Renal cortex interstitium (tissue), 11 donors: Measurements from ENCODE around the gene B3GAT3. TPM values are rescaled to one million over a fixed set of nuclear protein-coding genes. Genes with fewer than 3 reads are reported as not detected.
"Not testable (repeated sequence)": the region's sequence is repeated elsewhere in the genome, so short reads cannot be mapped to it uniquely, and the experiment has no call there.

Experiments
- DNase-seq, 11 donors: peaks; one replicate each; pipeline ENCODE4 v3.0.0-alpha.2; 2013; ENCODE audit warnings: low read depth in 9 of 11, low spot score in 4 of 11; ENCODE audit errors: extremely low read depth in 1 of 11
- polyA plus RNA-seq, 3 donors: library from polyadenylated mRNA; unstranded; fragments of 120-200 nt; gene quantifications; one replicate each; pipeline ENCODE4 v1.2.1, GENCODE V29; 2013; ENCODE audit not compliant: insufficient read length in 3 of 3

Gene B3GAT3
- polyA plus RNA-seq, 3 donors, result 20.8 to 42.2 (median 36.5) TPM

- DNase-seq, result no peak
These were observed 28.8 kb downstream of the B3GAT3 start for GRCh38 chr11:62592989-62593421.

DNA sequence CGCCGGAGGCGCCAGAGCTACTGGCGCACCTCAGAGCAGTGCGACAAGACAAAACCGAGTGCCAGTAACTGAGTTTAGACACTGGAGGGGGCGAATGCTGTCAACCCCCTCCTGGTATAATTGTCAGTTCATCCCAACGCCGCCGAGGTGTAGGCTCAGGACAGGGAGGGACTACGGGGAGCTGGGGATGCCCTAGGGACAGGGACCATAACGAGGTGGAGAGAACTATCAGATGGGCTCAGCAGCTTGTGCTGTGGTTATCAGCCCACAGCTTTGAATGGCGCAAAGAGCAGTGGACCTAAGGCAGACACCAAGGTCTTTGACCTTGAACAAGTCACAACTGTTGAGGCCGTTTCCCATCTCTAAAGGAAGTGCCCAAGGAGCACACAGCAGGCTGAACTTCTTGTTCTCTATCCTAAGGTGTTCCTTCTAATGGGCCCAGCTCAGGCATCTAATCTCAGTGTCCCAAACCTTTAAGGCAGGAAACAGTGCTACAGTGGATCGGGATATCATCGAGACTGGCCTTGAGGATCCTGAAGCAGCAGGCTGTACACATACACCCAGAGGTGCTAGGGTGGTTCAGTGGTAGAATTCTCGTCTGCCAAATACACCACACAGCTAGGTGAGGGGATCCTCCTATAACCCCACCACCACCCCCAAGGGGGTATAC, 29.5 kb downstream of the B3GAT3 start:
- no peak for DNase-seq

DNA sequence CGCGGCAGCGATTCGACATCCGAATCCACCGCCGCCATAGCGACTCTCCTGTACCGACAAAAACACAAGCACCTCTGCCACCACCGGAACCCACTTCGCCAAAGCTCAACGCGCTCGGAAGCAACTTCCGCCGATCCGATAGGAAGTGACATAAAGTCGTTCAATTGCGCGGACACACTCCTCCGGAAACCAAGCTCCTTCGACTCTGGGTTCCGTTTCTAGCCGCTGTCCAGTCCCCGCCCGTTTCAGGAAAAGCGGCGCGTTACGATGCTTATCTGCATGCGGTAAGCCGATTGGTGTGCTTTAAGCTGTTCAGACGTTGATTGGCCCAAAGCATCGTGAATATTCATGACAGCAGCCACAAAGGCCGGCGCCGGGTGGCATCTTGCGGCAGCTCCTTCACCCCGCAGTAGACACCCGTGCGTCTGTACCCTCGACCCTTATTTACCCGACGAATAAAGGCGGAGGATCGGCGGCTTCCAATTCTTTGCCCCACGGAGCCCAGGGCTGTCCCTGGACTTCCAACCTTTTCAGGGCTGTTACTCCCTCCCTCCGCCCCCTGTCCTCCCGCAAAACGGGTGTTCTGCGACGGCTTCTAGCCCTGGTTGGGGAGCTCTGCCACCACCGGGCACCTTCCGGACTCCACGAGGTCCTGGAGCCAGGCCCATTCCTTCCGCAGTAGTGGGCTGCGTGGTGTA, 30.2 kb downstream of the B3GAT3 start, which contains the start of gene TUT1:
TSS of gene TUT1 (minus strand) at position 76 of the 698 bp plus-strand sequence. CDS start at position 38, 38 bp downstream.
- DNase-seq, result peak in 10 of 11 donors; percentile 96 to 99 (median 98)

DNA sequence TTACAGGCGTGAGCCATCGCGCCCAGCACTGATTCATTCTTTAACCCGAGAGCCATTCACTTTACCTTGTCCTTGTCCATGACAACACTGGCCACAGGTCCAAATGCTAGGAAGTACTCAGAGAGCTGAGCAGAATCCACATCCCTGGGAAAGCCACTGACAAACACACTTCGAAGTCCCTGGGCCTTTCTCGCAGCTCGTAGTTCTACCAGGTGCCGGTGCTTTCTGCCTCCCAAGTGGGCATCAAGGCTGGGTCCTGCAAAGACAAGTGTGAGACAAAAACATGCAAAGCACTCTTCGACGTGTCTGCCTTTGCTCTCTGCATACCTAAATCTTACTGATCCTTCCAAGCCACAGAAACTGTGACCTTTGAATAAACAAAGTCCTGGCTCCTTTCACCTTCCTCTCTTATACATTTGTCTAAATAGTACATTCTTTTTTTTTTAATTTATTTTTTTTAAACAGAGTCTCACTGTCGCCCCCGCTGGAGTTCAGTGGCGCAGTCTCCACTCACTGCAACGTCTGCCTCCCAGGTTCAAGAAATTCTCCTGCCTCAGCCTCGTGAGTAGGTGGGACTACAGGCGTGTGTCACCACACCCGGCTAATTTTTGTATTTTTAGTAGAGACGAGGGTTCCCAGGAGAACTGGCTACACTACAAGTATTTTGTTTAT, 32.7 kb downstream of the B3GAT3 start:
- DNase-seq, result no peak

GRCh38 chr11:62585356-62585755, 36.4 kb downstream of the B3GAT3 start:
- not testable (repeated sequence) for DNase-seq

DNA sequence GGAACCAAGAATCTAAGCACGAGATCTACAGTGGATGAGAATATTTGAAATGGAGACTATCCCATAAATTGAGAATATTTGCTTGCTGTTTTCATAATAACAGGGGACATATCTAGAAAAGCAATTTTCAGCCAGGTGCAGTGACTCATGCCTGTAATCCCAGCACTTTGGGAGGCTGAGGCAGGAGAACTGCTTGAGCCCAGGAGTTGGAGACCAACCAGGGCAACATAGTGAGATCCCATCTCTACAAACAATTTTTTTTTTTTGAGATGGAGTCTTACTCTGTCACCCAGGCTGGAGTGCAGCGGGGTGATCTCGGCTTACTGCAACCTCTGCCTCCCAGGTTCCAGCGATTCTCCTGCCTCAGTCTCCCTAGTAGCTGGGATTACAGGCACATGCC, 40.1 kb downstream of the B3GAT3 start:
- DNase-seq, result not testable (repeated sequence)

- DNase-seq, result no peak
These were observed 40.6 kb downstream of the B3GAT3 start for GRCh38 chr11:62580959-62581715.

GRCh38 chr11:62579252-62579651, 42.5 kb downstream of the B3GAT3 start:
- no peak for DNase-seq

GRCh38 chr11:62578541-62578940, 43.2 kb downstream of the B3GAT3 start:
- no peak for DNase-seq

DNA sequence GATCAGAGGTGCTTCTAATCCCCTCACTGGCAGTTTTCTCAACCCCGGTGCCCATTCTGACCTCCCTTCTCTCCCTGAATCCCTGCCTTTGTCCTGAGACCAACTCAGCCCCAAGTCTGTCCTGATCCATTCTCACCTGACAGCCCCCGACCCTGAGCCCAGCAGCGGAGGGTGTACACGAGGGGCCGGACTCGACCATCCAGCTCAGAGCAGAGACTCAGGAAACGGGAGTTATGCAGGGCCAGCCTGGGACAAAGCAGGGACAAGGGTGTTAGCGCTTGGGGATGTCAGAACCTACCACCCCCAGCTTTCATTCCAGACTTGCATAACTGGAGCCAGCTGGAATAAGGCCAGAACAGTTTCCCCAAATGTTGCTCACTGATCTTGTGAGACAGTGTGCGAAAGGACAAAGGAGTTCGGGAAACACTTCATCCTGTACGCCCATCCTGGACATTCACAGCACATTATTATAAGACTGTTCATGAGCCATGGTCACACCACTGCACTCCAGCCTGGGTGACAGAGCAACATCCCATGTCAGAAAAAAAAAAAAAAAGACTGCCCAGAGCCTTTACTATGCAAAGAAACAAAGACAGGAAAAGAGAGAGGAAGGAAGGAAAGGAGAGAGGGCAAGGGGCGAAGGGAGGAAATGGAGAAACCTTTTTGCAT, 44.6 kb downstream of the B3GAT3 start:
- no peak for DNase-seq

DNA sequence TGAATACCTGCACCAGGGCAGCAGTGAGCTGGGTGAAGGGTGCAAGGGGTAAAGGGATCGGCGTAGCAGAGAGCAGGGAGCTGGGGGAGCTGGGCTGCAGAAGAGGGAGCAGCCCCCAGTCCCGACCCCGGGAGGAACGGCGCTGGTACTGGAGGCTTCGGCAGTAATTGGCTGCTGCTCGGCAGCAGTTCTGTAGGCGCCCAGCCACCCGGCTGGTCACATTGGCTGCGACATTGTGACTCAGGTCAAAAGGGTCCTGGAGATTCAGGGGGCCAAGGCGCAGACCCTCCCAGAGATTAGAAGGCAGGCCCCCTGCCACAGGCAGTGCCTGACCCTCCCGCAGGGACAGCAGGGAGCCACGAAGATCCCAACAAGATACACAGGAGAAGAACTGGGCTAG, 45.9 kb downstream of the B3GAT3 start:
- no peak for DNase-seq

DNA sequence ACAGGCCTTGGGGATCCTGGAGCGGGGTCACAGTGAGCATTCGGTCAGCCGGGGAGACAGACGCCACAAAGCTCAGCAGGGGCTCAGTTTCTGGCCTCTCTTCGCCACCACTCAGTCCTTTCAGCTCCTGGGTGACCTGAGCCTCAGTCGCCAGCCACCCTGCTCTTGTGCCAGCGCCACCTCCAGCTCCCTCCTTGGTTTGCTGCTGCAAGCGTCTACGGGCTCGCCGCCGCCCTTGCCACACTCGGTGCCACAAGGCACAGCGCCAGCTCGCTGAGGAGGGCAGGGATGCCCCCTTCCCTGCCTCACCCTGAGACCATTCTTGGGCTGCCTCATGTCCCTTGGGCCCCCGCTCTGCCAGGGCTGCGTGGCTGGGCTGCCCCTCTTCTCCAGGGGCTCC, 46.6 kb downstream of the B3GAT3 start:
- DNase-seq, result no peak

DNA sequence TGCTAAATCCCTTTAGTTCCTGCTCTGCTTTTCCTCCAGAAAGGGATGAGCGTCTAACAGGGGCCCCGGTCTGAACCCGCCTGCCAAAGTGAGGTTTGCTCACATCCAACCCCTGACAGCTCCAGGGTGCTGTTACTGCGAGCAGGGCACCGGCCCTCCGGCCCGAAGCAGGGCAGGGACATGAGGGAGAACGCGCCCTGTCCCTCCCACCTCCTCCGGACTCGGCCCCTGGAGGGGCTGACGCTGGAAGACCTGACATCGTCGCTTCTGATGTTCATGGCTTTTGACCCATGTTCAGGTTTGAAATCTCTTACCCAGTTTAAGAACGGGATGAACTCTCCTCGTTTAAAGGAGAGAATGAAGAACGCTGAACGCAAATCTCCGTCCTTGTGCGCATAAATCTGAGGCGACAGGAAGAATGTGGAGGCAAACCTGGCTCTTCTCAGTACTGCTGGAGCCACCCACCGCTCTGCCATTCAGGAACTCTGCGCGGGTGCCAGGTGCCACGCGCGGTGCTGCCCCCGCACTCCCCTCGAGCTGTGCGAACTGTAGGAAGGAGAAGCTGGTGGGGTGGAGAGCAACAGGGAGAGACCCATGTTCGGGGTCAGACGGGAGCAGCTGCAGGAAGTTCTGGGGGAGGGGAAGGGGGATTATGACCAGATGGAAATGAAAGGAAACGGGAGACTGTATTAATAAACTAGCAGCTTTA, 47.3 kb downstream of the B3GAT3 start:
- peak in 1 of 11 donors; percentile 48 for DNase-seq

- DNase-seq, result peak; percentile 95 to 100 (median 99)
These were observed 48.0 kb downstream of the B3GAT3 start, which contains the start of gene EEF1G for GRCh38 chr11:62573592-62574362. TSS of gene EEF1G (minus strand) at chr11:62573891. CDS start at chr11:62573842, 49 bp downstream.

- no peak for DNase-seq
These were observed 48.7 kb downstream of the B3GAT3 start for GRCh38 chr11:62573006-62573591.

DNA sequence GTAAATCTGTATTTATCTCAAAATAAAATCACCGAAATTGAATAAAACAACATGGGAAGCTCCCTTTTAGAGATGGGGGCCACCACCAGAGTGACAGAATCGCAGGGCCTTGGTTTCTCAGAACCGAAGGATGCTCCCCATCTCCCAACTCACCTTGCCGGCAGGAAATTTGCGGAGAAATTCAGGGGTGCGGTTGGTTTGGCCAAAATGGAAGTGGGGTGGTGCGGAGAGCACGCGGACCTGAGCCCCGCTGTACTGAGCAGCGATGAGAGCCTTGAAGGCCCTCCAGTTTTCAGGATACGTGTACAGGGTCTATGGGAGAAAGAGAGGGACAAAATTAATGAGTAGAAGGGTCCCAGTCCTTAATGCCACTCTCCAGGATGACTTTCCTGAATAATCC, 49.4 kb downstream of the B3GAT3 start:
- no peak for DNase-seq

DNA sequence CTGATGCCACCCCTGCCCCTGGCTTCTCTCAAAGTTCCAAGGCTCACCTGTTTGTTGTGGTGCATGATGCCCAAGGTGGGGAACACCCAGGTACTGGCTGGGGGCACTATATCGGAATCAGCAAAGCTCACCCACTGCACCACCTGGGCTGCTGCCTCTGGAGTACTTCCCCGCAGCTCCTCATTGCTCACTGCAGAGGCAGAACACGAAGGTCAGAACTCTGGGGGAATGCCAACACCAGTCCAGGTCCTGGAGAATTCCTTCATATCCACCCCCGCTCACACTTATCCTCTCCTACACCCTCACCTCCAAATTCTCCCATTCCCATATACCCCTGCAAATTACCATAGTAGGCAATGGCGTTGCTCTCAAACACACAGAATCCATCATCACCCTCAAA, 50.3 kb downstream of the B3GAT3 start:
- not testable (repeated sequence) for DNase-seq
